Keratinocyte (primary cell): ENCODE results near the gene AGTRAP.

Experiments used
- EZH2 ChIP-seq: IDR thresholded peaks from one replicate; pipeline ENCODE4 v1.6.1; 2012; ENCODE audit warnings: inconsistent platforms, mild to moderate bottlenecking, low read length, moderate library complexity
- TF ChIP-seq, protein P1 (sequence below), 3 experiments: IDR thresholded peaks in 1 of 3; conservative IDR thresholded peaks in 1 of 3; optimal IDR thresholded peaks in 1 of 3; 2 replicates in 2 of 3; 3 replicates in 1 of 3; pipeline versions ENCODE3 to v1.5.1; 2011; ENCODE audit warnings: low read length in 3 of 3, mild to moderate bottlenecking in 3 of 3, moderate library complexity in 2 of 3, control low read depth in 1 of 3, inconsistent platforms in 1 of 3; ENCODE audit not compliant: insufficient read depth in 2 of 3; ENCODE audit errors: extremely low read depth in 1 of 3

DNA sequence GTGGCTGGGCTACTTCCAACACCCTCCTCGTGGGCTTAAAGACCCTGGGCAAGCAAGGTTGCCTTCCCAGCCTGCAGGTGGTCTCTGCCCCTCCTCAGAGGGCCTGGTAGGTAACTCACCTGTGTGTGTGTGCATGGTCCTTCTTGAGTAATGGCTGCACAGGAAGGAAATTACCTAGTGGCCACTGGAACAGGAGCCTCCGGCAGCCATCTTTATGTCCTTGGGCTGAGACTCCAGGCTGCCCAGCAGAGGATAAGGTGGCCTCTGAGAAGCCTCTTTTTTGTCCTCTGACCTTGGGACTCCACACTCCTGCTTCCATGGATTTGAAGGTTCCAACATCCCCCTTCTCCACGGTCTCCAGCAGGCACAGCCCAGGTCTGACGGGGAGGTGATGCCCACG is 24.4 kb upstream of the AGTRAP start:
- TF ChIP-seq, protein P1, sequence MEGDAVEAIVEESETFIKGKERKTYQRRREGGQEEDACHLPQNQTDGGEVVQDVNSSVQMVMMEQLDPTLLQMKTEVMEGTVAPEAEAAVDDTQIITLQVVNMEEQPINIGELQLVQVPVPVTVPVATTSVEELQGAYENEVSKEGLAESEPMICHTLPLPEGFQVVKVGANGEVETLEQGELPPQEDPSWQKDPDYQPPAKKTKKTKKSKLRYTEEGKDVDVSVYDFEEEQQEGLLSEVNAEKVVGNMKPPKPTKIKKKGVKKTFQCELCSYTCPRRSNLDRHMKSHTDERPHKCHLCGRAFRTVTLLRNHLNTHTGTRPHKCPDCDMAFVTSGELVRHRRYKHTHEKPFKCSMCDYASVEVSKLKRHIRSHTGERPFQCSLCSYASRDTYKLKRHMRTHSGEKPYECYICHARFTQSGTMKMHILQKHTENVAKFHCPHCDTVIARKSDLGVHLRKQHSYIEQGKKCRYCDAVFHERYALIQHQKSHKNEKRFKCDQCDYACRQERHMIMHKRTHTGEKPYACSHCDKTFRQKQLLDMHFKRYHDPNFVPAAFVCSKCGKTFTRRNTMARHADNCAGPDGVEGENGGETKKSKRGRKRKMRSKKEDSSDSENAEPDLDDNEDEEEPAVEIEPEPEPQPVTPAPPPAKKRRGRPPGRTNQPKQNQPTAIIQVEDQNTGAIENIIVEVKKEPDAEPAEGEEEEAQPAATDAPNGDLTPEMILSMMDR (optimal IDR thresholded peaks at IDR 0.05 in 1 of 3, IDR thresholded peaks at IDR 0.05 in 1 of 3, conservative IDR thresholded peaks at IDR 0.05 in 1 of 3; ENCODE audit: extremely low read depth in 1 of 3, insufficient read depth in 2 of 3, low read length in 3 of 3) = no peak
- TF ChIP-seq EZH2 = no peak
